Measurements from ENCODE around the gene SCTR.

DNA sequence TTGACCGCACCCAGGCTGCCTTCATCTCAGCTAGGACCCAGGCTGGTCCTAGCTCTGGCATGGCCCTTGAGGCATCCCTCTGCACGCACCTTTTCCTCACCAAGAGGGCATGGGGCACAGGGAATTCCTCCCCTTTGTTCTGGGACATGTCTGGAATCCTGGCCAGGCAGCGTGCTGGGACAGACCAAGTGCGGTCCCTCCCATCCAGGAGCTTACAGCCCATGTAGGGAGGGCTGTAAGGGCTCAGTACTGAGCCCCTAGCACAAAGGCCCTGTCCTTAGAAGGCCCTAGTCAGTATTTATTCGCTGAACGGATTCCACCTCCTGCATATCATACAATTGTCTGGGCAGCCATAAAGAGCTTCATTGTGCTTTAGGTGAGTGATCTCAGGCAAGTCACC is 89.6 kb downstream of the SCTR start:
- TF ChIP-seq TEAD4 (IDR thresholded peaks at IDR 0.05; ENCODE audit: low read depth, low read length) (peak; percentile 73; the same call in 1 of the 2 replicates), POLR2AphosphoS5 (IDR thresholded peaks at IDR 0.05; ENCODE audit: low read depth, low read length) (no peak), EP300 (IDR thresholded peaks at IDR 0.05; ENCODE audit: borderline replicate concordance in 1 of 2, low read depth in 2 of 2, low read length in 2 of 2) (no peak)

Measured in H1 (cell line).